NK-92 (cell line): ENCODE results near the gene CNNM3.

Experiments used
- DNase-seq: peaks from one replicate; lab custom pipeline; 2025; ENCODE audit not compliant: unreplicated experiment; lab: John Stamatoyannopoulos, UW

Gene CNNM3

GRCh38 chr2:96838345-96839292, 22.6 kb downstream of the CNNM3 start:
- no peak for DNase-seq

DNA sequence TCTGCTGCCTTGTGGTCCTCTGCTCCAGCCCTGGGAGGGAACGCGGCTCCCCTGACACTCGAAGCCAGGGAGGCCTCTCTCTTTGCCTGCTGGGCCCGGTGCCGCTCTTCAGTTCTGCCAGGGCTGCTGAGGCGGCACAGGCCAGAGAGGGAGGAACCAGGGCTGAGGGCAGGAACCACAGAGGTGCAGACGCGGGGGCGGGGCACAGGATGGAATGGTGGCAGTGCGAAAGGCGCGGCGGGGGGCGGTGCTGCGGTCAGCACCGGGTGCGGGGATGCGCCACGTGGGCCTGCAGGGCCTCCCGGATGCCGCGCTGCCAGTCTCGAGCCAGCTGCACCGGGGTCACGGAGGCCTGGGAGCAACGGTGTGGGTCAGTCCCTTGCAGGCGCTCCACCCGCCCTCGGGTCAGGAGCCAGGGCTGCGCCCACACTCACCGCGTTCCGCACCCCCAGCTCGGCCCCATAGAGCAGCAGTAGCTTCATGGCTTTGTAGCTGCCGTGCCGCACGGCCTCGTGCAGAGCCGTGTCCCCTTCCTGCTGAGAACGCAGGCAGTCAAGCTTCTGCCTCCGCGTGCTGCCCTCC, 23.3 kb downstream of the CNNM3 start:
- no peak for DNase-seq

DNA sequence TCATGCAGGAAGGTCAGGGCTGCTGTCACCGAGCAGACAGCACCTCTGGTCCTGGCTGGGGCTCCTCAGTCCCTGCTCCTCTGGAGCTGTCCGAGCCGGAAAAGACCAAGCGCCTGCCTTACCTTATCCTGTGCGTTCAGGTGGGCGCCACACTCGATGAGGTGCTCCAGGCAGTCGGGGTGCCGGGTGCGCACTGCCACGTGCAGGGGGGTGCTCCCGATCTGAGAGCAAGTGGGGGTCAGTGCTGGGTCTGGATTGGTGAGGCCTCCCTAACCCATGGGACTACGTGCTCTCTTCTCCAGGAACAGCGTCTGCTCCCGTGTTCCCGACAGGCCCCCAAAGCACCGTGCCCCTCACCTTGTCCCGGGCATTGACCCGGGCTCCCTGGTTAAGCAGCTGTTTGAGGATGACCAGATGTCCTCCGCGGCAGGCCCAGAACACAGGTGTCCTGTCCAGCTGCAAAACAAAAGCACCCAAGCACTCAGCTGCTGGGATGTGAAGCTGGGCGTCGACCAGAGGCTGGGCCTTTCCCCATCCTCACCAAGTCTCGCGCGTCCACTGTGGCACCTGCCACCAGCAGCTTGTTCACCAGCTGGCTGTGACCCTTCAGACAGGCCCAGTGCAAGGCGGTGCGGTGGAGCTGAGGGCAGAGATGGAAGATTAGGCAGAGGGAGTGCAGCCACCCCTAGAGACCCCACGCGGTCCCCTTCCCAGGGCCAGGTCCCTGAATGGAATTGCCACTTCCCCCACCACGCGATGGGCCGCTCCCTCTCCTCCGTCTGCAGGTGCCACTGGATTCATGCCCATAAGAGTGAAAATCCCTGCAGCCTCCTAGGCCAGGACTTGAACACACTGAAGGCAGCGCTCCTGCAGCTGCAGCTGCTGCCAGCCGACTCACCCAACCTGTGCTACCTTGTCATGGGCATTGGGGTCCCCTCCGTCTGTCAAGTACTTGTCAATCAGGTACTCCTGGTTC, 24.1 kb downstream of the CNNM3 start:
- no peak for DNase-seq

DNA sequence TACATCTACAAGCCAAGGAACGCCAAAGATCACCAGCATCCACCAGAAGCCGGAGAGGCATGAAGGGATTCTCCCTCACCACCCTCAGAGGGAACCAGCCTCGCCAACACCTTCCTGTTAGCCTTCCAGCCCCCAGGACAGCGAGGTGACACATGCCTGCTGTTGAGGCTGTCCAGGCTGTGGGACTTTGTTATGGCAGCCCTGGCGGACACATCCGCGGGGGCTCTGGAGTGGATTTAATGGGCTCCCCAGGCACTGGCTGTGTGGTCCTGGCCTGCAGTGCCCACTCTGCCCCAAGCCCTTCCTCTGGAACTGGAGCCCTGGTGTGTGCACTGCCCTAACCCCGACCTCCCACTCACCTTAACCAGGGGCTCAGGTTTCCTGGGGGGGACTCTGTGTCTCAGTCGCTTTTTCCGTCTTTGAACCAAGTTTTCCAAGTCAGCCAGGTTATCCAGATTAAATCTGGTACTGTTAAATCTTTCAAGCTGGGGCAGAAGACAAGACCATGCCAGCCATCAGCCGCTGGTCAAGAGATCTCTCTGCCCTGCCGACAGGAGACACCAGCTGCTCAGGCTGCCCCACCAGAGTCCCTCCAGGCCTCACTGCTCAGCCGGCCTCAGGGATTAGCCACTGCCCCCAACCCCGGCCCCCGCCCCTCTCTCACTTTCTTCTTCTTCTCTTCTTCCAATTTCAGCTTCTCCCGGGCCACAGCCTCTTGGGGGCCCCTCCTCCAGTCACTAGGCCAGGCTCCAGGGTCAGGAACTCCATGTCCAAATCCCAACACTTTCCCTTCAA, 25.8 kb downstream of the CNNM3 start:
- DNase-seq = no peak

DNA sequence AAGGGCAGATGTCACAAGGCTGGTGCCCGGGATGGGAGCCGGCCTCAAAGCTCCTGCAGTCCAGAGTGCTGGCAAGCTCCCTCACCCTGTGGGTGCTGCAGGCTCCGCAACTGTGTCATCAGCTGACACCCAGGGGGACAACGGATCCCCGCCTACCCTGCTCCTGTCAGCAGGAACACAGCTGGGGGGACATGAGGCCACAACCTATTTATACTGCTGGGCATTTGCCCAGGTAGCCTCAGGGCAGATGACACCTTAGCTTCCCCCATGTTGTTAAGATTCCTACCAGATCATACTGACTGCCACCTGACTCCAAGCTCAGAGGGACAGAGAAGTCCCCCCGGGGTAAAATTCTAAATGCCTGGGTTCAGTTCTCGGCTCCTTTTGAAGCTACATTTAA, 26.5 kb downstream of the CNNM3 start:
- no peak for DNase-seq

- DNase-seq = no peak
Measured at GRCh38 chr2:96843538-96844268, 27.6 kb downstream of the CNNM3 start, which contains the start of gene ANKRD23. TSS of gene ANKRD23 (minus strand) at chr2:96844021. CDS start at chr2:96843992, 29 bp downstream.

DNA sequence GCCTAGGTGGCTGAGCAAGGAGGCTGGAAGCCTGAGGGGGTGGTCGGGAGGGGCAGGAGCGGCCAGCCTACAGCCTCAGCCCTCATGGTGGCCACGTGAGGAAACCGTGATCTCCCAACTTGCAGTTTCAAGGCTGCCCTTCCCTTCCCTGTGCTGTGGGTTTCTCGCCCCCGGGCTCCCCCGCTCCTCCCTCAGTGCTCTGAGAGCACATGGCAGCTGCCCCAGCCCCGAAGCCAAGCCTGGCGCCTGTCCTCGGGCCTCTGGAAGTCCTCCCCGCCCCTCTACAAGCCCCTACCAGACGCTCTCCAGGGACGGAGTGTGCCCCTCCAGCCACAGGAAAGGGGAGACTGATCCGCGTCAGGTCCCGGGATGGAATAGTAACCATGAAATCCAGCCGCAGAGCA, 28.3 kb downstream of the CNNM3 start:
- no peak for DNase-seq

DNA sequence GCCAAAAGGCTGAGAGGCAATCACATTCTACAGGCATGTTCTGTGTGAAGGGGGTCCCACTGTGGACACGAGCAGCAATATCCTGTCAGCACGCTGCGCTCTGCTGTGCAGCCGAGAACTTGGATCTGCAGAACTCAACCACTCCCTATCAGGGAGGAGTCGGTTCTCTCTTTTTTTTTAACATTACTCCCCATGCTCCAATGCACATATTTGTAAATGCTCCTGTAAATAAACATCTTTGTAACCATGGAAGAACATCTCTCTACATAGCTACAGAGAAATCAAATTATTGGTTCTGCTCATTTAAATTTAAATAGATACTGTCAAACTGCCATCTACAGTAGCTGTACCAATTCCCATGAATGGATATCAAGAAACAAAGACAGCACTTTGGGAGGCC, 30.8 kb downstream of the CNNM3 start:
- no peak for DNase-seq

DNA sequence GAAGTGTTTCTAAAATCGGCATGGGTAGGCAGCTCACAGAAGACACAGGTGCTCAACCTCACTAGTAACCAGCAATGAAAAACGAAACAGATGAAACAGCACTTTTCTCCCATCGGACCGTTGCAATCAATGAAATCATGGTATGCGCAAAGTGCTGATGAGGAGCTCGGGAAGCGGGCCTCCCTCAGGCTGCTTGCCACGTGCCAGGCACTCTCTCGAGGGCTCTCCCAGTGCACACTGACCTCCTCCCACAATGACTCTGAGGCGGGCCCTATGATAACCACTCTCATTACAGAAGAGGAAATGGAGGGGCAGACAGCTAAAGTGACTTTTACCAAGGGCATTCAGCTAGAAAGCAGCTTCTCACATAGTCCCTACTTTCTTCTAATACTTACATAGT, 31.5 kb downstream of the CNNM3 start:
- DNase-seq = no peak

DNA sequence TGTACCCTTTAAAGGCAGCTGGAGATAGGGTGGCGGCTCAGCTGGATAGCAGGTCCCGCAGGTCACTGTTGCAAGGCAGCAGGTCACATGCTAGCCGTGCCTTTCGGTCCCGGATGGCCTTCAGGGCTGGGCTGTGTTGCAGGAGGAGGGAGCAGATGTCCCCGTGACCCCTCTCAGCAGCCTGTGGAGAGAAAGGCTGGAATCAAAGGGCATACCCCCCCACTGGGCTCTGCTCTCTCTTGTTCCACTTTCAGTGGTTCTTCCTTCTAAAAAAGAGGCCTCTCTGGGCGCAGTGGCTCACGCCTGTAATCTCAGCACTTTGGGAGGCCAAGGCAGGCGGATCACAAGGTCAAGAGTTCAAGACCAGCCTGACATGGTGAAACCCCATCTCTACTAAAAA, 32.2 kb downstream of the CNNM3 start:
- no peak for DNase-seq

DNA sequence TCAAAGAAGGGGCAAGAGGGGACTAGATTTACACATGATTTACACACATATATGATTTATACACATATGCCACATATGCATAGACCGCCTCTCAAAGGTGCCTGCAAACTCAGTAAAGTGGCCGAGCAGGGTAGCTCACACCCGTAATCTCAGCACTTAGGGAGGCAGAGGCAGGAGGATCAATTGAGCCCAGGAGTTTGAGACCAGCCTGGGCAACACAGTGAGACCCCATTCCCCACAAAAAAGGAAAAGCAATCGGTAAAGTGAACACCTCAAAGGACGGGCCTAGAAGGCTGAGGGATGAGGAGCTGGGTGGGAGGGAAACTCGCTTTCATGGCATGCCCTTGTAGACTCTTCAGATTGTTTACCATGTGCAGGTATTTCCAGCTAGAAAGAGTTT, 36.6 kb downstream of the CNNM3 start:
- no peak for DNase-seq

GRCh38 chr2:96853321-96853720, 37.3 kb downstream of the CNNM3 start:
- no peak for DNase-seq

DNA sequence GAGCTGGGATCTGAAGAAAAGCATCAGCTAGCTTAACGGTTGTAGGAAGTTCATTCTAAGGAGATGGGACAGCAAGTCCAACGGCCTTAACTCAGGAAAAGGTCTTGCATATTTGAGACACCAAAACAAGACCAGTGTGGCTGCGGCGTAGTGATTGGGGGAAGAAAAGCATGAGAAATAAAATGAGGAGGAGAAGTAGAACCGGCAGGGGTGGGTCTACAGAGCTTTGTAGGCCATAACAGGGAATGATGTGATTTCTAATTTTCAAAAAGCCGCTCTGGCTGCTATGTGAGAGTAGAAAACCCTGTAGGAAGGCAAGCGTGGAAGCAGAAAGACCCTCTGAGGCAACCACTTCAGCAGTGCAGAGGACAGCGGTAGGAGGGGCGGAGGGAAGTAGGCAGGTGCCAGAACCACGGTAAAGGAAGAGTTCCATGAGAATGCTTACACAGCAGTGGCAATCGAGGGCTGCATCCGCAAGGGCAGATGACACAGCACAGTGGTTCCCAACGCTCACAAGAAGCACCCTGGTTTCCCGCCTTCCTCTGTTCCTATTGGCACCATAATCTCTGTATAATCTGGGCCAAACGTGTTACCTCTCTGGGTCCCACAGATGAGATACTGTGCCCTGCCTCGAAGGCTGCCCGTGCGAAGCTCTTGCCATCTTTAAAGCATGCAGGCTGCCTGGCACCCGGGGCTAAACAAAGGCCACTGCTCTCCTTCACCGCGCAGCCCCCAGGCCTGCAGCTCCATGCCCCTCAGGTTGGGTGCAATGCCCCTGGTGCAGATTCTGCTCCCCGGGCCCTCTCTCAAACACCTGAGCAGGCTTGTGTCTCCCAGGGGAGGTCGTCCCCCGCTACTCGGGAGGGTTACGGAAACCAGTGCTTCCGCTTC, 41.0 kb downstream of the CNNM3 start:
- DNase-seq = no peak

GRCh38 chr2:96857667-96858372, 41.8 kb downstream of the CNNM3 start, which contains the start of gene ANKRD39:
TSS of gene ANKRD39 (minus strand) at chr2:96858016. CDS start at chr2:96857987, 29 bp downstream.
- DNase-seq = peak; percentile 77

GRCh38 chr2:96859099-96859649, 43.1 kb downstream of the CNNM3 start:
- no peak for DNase-seq

DNA sequence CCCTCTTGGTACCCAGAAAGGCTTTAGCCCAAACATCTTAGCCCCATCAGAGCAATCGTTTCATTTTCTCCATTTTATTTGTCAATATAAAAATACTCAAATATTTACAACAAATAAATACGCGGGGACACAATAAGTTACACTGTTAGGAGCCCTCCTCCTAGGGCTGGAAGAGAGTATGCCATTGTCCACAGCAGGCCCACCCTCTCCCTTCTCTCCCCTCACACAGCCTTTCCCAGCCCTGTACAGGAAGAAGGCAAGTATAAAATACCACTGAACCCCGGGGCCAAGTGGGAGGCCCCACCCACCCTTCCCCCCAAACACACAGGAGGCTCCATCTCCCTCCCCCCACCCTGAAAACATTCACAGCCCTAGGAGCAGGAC, 43.6 kb downstream of the CNNM3 start:
- DNase-seq = no peak

GRCh38 chr2:96860065-96861029, 44.3 kb downstream of the CNNM3 start:
- DNase-seq = no peak
